GM18861 (cell line): ENCODE measurements around the gene TSPAN5.

ENCODE experiments used
- ATAC-seq: cut with Tn5 transposase; IDR thresholded peaks from one replicate; pipeline ENCODE4 v1.9.1; 2021; ENCODE audit not compliant: unreplicated experiment

The TSPAN5 gene

DNA sequence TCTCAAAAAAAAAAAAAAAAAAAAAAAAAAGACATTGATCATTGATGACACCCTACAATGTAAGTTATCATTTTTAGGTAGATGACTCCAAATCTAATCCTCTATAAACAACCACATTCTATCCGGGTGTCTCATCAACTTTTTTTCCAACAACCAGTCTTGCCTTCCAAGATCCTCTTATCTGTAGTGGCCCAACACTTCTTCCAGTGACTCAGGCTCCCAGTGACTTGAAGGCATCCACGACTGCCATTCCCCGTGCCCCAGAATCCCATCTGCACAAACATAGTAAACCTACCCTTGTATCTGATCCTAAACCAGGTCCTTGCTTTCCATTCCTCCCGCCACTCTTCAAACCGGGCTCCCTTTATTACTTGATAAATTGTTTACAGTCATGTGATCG lies 15.6 kb upstream of the TSPAN5 start:
- ATAC-seq: no peak

- ATAC-seq: no peak
Observed at GRCh38 chr4:98673288-98673644, 14.9 kb upstream of the TSPAN5 start.

DNA sequence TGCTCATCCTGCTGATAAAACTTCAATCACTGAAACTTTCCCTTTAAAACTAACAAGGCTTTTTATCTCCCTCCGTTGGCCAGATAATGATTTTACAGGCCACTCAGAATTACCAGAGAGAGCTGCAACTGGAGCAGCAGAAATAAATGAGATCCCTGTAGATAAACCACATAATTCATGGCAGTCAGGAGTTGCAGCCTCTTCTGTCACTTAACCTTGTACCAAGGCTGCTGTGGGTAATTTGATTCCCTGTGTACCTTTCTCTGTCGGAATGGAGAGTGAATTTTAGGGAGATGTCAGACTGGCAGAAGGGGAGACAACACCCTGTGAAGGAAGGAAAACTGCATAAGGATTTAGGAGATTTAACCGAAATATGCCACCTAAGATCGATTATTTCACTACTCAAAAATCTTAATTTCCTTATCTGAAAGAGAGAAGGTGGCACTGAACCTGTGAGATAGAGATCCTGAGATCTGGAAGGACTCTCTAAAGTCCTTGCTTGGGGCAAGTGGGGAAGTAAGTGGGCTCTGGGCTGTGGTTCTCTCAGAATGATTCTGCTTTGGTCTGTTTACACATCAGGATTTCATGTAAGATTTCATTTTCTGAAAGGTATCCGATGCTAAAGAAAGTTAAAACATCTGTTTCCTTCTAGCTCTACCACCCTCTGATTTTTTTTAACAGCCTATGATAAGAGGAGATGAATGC lies 14.3 kb upstream of the TSPAN5 start:
- ATAC-seq: no peak

DNA sequence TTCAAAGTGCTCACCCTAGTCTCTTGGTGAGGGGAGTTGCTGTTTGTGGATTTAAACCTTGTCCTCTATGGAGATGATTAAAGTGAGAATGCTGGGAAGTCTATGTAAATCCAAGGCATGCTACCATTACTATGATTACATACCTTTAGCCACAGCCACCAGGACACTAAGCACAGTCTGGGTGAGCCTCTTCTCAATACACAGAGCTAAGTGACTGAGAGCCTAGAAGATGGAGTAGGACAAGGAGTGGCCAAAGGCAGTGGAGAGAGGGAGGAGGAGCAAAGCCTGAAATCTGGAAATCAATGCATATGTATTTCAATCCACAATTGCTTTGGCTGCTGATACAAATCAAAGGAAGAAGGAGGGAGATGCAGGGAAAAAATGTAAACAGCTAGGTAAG lies 12.7 kb upstream of the TSPAN5 start:
- no peak for ATAC-seq

DNA sequence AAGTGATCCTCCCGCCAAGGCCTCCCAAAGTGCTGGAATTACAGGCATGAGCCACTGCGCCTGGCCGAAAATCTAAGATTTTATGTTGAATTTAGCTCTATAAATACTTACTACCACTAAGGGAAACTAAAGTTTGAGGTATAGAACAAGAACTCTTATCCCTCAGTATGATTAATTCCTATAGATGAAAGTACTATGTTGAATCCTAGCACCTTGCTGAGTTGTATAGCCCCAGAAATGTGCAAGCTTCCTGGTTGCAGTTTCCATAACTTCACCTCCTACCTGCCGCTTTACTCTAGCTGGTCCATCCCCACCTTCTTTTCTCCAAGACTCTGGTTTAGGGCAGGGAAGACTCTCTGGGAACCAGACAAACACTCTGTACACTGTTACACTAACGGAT lies 11.8 kb upstream of the TSPAN5 start:
- no peak for ATAC-seq

- no peak for ATAC-seq
Observed at GRCh38 chr4:98669577-98669976, 11.2 kb upstream of the TSPAN5 start.

GRCh38 chr4:98664959-98665358 lies 6.5 kb upstream of the TSPAN5 start:
- no peak for ATAC-seq

DNA sequence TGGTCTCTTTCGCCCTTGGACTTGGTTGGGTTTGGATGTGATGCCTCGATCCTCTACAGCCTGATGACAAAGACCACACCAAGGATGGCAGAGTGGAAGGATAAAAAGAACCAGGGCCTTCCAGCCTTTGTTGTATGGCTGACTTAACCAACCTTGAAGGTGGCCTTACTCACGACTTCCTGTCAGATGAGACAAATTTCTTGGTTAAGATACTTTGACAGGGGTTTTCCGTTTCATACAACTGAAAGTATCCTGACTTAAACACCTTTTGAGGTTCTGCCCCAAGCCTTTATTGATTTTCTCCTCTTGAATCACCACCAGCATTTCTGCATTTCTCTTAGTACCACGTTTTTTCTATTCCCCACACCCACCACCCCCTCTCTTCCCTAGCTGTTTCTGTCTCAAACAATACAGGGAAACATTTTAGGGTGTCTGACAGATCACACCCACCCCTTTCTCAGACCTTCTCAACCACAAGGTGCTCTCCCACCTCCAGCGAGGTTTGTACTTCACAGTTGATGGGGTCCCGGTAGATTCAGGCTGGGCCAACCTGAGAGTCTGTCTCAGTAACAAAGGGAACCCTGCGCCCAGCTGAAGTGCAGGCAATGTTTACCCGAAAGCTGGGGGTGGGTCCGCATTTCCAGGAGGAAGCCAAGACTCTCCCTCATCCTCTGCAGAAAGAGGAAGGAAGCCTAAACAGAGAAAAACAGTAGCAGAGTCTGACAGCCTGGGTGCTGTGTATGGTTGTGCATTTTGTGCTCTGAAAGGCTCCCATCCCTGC lies 5.0 kb upstream of the TSPAN5 start:
- ATAC-seq: peak; percentile 72

- no peak for ATAC-seq
Observed at GRCh38 chr4:98662626-98663225, 4.3 kb upstream of the TSPAN5 start.

DNA sequence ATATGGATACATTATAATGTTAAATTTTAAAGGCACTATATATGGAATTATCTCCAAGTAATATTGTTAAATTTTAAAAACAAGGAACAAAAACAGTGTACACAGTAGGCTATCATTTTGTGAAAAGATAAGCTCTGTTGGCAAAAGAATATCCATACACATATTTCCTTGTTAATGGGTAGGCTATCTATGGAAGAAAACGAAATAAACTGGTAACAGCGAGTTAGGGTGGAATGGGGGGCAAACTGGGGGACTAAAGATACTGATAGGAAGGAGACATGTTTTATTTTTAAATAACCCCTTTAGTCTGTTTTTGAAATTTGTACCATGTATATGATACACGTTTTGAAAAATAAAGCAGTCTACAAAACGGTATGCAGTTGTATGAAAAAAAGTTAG lies 3.6 kb upstream of the TSPAN5 start:
- ATAC-seq: no peak

GRCh38 chr4:98661371-98662054 lies 3.1 kb upstream of the TSPAN5 start:
- ATAC-seq: no peak

- no peak for ATAC-seq
Observed at GRCh38 chr4:98659741-98660462, 1.5 kb upstream of the TSPAN5 start.

DNA sequence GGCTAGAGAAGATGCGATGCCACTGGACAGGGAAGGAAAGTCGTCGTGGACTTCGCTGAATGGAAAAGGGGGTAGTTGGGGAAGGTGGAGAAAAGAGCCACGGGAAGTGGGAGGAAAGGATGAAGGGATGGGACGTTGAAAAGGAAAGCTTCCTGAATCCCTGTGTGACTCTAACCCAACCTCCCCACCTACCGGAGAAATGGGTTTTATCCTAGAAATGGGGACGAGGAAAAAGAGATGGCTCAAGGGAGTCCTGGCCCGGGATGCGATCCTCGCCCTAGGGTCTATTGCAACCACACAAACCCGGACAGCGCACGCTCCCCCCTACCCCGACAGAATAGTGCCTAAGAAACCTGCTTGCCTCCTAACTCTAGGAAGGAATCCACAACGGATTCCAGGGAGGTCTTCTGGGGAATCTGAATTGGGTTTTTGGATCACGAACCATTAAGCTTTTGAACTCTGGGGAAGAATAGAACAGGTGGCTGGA lies 738 bp upstream of the TSPAN5 start:
- no peak for ATAC-seq

- no peak for ATAC-seq
Observed at GRCh38 chr4:98657531-98658286, 702 bp downstream of the TSPAN5 start.

DNA sequence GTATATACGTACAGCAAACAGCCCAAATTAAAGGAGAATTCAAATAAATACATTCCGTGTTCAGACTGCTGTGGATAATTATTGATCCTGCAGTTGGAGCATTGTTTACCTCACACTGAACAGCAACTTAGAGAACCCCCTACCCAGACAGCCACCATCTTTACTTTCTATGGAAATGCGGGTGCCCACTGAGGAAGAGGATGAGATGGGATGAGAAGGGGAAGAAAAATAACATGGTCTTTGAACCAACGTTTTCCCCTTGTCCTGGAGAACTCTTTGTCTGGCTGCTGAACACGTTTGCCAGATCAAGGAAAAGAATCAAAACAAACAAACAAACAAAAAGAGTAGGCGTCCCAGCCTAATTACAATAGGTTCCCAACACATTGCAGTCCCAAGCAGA lies 1.5 kb downstream of the TSPAN5 start:
- no peak for ATAC-seq

DNA sequence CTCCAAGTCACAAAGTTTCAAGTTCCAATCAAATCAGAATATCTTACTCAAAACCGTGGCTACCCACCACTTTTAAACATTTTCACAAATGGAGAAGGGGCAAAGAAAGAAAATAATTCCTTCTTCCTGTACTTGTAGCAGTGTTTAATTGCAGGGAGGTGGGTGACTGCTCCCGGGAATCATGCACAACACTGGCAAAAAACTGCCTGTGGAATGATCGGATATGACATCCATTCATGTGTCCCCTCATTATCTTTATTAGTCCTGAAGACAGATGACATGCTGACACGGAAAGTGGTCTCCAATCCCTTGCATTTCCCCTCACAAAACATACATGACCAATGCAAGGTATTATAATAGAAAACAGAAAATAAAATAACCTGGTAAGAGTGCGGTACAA lies 2.0 kb downstream of the TSPAN5 start:
- no peak for ATAC-seq

- no peak for ATAC-seq
Observed at GRCh38 chr4:98653890-98654867, 4.2 kb downstream of the TSPAN5 start.

DNA sequence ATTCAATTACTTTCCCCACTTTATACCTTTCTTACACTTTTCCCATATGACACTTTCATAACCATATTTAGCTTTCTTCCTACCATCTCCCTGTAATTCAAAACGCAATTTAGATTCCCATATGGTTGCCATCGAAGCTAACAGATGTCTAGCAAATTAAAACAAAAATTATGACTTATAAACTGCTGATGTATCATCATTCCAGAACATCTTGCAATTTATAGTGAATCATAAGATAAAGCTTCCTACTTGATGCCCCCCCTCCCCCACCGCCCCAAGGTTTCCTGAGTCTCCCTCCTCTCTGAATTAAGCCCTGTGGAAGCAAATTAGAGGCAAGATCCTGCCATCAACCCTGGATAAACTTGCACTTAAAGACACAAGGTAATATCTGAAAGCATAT lies 5.4 kb downstream of the TSPAN5 start:
- ATAC-seq: no peak

GRCh38 chr4:98648602-98649001 lies 9.8 kb downstream of the TSPAN5 start:
- no peak for ATAC-seq
